BE2C (cell line): Measurements from ENCODE around the gene CYP27B1.

ENCODE experiments used
- DNase-seq: peaks from one replicate; pipeline ENCODE4 v3.0.0-alpha.2; 2020
- H3K27me3 ChIP-seq: fragments of 250-450 bp; sonication (Bioruptor Pico); 2 replicates; pipeline ENCODE4 v1.5.1; 2020; ENCODE audit warnings: mild to moderate bottlenecking
- H3K36me3 ChIP-seq: fragments of 250-450 bp; sonication (Bioruptor Pico); 2 replicates; pipeline ENCODE4 v1.5.1; 2020; ENCODE audit warnings: mild to moderate bottlenecking
- H3K4me1 ChIP-seq: fragments of 250-450 bp; sonication (Bioruptor Pico); 2 replicates; pipeline ENCODE4 v1.5.1; 2020
- H3K4me3 ChIP-seq: 2 replicates; pipeline ENCODE4 v1.5.1; 2011; ENCODE audit warnings: low read depth, low read length
- H3K9me3 ChIP-seq: fragments of 250-450 bp; sonication (Bioruptor Pico); 2 replicates; pipeline ENCODE4 v1.5.1; 2020
- TF ChIP-seq, protein P1 (sequence below): IDR thresholded peaks from 2 replicates; pipeline ENCODE4 v1.5.1; 2012; ENCODE audit warnings: mild to moderate bottlenecking, low read depth, low read length

Gene CYP27B1

DNA sequence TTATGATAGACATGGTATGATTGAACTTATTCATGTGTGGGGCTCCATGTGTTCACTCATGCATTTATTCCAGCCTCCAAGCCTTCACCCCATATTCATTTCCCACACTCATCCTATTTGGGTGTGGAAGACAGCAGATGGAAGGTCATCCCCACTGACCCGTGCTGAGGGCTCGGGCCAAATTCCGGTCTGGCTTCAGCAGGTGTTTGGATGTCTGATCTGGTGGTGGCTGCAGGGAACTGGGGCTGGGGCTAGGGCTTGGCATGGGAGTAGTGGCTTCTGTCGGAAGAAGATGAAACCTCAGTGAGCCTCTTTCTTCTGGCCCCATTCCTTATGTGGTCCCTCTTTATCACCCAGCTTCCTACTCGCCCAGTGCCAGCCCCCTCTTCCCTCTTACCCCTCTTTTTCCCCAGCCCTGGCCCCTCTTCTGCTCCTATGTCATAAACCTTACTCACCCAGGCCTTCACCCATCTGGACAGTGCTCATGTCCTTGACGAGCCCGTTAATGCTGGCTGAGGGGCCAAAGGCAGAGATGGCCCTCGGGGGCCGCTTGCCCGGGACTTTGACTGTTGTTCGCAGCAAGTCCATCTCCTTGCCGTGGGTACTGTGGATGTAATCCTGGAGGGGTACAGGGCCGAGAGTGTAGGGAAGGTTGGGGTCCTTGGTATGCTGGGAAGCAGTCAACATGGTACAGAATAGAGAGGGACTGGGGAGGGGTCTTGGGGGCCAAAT is 36.4 kb downstream of the CYP27B1 start:
- Histone ChIP-seq H3K36me3 (no peaks in the 10 kb centered on the region), H3K4me3 (no peak overlapping the region), H3K27me3 (peaks cover 10% of the 10 kb centered on the region), H3K9me3 (no peaks in the 10 kb centered on the region), H3K4me1 (peaks cover 2% of the 10 kb centered on the region; the same call in 1 of the 2 replicates)
- no peak for DNase-seq
- TF ChIP-seq, protein P1, sequence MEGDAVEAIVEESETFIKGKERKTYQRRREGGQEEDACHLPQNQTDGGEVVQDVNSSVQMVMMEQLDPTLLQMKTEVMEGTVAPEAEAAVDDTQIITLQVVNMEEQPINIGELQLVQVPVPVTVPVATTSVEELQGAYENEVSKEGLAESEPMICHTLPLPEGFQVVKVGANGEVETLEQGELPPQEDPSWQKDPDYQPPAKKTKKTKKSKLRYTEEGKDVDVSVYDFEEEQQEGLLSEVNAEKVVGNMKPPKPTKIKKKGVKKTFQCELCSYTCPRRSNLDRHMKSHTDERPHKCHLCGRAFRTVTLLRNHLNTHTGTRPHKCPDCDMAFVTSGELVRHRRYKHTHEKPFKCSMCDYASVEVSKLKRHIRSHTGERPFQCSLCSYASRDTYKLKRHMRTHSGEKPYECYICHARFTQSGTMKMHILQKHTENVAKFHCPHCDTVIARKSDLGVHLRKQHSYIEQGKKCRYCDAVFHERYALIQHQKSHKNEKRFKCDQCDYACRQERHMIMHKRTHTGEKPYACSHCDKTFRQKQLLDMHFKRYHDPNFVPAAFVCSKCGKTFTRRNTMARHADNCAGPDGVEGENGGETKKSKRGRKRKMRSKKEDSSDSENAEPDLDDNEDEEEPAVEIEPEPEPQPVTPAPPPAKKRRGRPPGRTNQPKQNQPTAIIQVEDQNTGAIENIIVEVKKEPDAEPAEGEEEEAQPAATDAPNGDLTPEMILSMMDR, result no peak

DNA sequence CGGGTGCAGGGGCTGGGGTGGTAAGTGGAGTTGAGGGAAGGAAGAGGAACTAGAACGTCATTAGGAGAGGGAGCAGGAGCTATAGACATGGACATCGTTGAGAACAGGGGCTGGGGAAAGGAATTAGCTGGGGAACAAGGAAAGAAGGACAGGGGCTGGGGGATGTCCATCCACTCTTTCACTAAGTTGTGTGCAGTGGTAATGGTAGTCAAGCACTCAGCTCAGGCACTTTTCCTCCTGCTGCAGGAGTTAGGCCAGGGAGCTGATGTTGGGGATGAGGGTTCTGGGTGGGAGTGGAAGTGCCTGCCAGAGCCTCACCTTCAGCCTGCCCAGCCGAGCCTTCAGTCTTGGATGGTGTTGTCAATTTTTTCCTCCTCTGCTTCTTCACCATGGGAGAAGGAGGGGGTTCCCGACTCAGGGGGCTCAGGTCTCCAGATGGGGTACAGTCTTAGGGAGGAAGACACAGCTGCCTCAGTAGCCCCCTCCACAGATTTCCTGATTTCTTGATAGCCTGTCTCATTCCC is 37.5 kb downstream of the CYP27B1 start:
- H3K4me3 ChIP-seq, result no peak overlapping the region
- H3K36me3 ChIP-seq, result no peaks in the 10 kb centered on the region
- no peaks in the 10 kb centered on the region for H3K9me3 ChIP-seq
- peaks cover 2% of the 10 kb centered on the region; the same call in 1 of the 2 replicates for H3K4me1 ChIP-seq
- no peak for DNase-seq
- TF ChIP-seq, protein P1, result no peak
- no peaks in the 10 kb centered on the region; the same call in 1 of the 2 replicates for H3K27me3 ChIP-seq

DNA sequence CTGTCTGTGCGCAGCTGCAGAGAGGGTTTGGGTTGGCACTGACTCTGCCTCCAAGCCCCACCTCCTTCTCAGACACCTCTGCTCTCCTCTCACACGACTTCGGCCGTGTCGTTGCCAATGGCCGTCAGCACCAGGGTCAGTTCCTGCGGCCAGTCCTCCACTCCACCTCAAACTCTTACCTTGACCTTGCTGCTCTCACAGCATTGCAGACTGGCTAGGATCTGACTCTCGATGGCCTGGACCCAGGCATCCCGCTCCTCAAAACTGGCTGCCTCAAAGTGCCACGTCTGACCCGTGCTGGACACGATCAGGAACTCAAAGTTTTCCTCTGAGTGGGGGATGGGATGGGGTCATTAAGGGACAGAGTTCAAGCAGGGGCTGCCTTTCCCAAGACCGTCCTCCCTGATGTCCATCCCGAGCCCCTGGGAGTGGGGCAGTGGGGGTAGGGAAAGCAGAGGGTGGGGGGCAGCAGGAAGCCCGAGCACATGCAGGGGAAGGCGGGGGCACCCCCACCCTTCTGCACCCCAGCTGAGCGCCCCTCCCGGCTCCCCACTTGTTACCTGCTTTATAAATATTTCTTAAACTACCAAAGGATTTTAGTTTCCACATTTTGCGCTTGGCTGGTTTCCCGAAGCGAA is 39.0 kb downstream of the CYP27B1 start:
- TF ChIP-seq, protein P1, result no peak
- Histone ChIP-seq H3K36me3 (no peaks in the 10 kb centered on the region), H3K4me3 (no peak overlapping the region), H3K27me3 (no peaks in the 10 kb centered on the region), H3K9me3 (no peaks in the 10 kb centered on the region), H3K4me1 (peaks cover 2% of the 10 kb centered on the region; the same call in 1 of the 2 replicates)
- DNase-seq, result no peak

DNA sequence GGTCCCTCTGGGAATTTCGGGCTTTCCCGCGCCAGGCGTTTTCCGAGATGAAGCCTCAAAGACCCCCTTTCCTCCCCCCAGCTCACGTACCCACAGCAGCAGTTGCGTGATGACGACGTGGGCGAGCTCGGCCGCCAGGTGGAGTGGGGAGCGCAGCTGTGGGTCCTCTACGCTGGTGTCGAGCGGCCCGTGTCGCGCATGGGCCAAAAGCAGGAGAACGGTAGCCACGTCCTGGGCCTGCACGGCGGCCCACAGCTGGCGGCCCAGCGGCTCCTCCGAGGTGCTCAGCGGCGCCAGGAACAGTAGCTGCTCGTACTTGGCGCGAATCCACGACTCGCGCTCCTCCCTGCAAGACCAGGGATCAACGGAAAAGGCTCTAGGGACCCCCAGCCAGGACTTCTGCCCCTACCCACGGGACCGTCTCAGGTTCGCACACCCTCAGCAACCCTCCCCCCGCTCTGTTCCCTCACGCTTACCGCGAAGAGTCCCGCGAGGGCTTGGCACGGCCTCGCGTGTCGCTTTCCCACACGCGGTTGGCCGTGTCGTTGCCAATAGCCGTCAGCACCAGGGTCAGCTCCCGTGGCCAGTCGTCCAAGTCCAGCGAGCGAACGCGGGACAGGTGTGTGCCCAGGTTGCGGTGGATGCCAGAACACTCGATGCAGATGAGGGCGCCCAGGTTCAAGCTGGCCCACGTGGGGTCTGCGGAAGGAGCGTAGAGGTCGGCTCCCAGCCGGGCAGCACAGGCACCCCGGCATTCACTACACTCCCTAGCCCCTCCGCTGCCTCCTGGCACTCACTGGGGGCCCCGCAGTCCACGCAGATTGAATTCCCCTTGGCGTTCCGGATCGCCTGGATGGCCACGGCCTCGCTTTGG is 39.8 kb downstream of the CYP27B1 start:
- TF ChIP-seq, protein P1, result peak; percentile 34; the same call in 1 of the 2 replicates
- H3K36me3 ChIP-seq, result no peaks in the 10 kb centered on the region
- peak; percentile 57 for DNase-seq
- H3K4me3 ChIP-seq, result peak overlapping the region; percentile 89
- H3K9me3 ChIP-seq, result no peaks in the 10 kb centered on the region
- no peaks in the 10 kb centered on the region for H3K27me3 ChIP-seq
- peaks cover 2% of the 10 kb centered on the region; the same call in 1 of the 2 replicates for H3K4me1 ChIP-seq

DNA sequence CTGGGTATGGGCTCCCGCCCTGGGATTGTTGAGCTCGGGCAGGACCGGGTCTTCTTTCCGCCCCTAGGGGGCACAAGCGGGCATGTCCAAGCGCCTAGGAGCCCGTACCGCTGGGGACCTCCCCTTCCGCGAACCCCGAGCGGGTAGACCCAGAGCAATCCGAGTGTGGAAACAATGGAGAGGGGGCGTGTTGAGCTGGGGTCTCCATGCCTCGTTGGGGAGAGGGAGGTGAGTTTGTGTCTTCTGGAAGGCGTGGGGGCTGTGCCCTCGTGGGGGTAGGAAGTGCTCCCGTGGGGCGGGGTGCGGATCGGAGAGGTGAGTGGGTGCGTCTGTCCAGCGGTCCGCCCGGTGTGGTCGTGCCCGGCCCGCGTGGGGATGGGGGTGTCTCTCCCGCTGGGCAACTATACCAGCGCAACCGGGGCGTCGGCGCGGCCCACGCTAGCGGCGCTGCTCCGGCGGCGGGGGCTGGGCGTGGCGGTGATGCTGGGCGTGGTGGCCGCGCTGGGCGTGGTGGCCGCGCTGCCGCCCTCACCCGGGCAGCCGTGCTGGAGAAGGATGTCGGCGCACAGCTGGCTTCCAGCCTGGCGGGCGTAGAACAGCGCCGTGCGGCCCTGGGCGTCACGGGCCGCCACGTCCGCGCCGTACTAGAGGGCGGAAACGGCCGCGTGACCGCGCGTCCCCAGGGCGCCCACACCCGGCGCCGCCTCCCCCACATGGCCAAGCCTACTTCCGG is 40.6 kb downstream of the CYP27B1 start:
- peak overlapping the region; percentile 89 for H3K4me3 ChIP-seq

More for the DNA sequence above, 40.6 kb downstream of the CYP27B1 start:
- Histone ChIP-seq H3K9me3 (no peaks in the 10 kb centered on the region), H3K4me1 (peaks cover 2% of the 10 kb centered on the region; the same call in 1 of the 2 replicates), H3K27me3 (no peaks in the 10 kb centered on the region), H3K36me3 (no peaks in the 10 kb centered on the region)
- DNase-seq, result peak; percentile 95
- TF ChIP-seq, protein P1, result peak; percentile 87
